DMS 273 treated with DMSO at 0.1 percent for 48 hours (cell line): Measurements from ENCODE around the gene MFSD6L.

ENCODE experiments used
- DNase-seq: peaks from one replicate; lab custom pipeline; 2025; lab: John Stamatoyannopoulos, UW

MFSD6L gene

GRCh38 chr17:8793649-8794048, 5.5 kb downstream of the MFSD6L start:
- no peak for DNase-seq

GRCh38 chr17:8792646-8793045, 6.5 kb downstream of the MFSD6L start:
- DNase-seq, result no peak

- DNase-seq, result no peak
Observed at GRCh38 chr17:8791910-8792270, 7.3 kb downstream of the MFSD6L start.

- no peak for DNase-seq
Observed at GRCh38 chr17:8791248-8791909, 7.8 kb downstream of the MFSD6L start.

GRCh38 chr17:8789743-8790142, 9.4 kb downstream of the MFSD6L start:
- no peak for DNase-seq

- no peak for DNase-seq
Observed at GRCh38 chr17:8788998-8789397, 10.2 kb downstream of the MFSD6L start.

- DNase-seq, result no peak
Observed at GRCh38 chr17:8785547-8786413, 13.4 kb downstream of the MFSD6L start.

GRCh38 chr17:8782176-8782575, 17.0 kb downstream of the MFSD6L start:
- DNase-seq, result no peak

- no peak for DNase-seq
Observed at GRCh38 chr17:8781776-8782175, 17.4 kb downstream of the MFSD6L start.

GRCh38 chr17:8776881-8777280, 22.3 kb downstream of the MFSD6L start:
- DNase-seq, result no peak

- DNase-seq, result no peak
Observed at GRCh38 chr17:8776248-8776647, 22.9 kb downstream of the MFSD6L start.

GRCh38 chr17:8766731-8767130, 32.4 kb downstream of the MFSD6L start:
- no peak for DNase-seq

GRCh38 chr17:8762012-8762411, 37.2 kb downstream of the MFSD6L start:
- no peak for DNase-seq

GRCh38 chr17:8758137-8758596, 41.0 kb downstream of the MFSD6L start, which contains the start of gene SPDYE4:
TSS of gene SPDYE4 (minus strand) at chr17:8758546. CDS start at chr17:8758382, 164 bp downstream.
- DNase-seq, result no peak

- DNase-seq, result no peak
Observed at GRCh38 chr17:8757189-8757588, 42.0 kb downstream of the MFSD6L start.

- DNase-seq, result no peak
Observed at GRCh38 chr17:8755590-8756255, 43.4 kb downstream of the MFSD6L start.

GRCh38 chr17:8754890-8755289, 44.3 kb downstream of the MFSD6L start:
- DNase-seq, result no peak

- DNase-seq, result no peak
Observed at GRCh38 chr17:8753976-8754440, 45.2 kb downstream of the MFSD6L start.

- no peak for DNase-seq
Observed at GRCh38 chr17:8753136-8753975, 45.8 kb downstream of the MFSD6L start.

- DNase-seq, result no peak
Observed at GRCh38 chr17:8749616-8750015, 49.5 kb downstream of the MFSD6L start.

- no peak for DNase-seq
Observed at GRCh38 chr17:8747742-8748141, 51.4 kb downstream of the MFSD6L start.
